Calu3 (cell line): ENCODE measurements around the gene LRRK1. TPM values are rescaled to one million over a fixed set of nuclear protein-coding genes. Genes with fewer than 3 reads are reported as not detected.

Experiments used
- BruUV-seq: library from RNA; stranded (reverse); fragments of 400-500 nt; replicated peaks from 2 replicates; lab custom pipeline; 2021; lab: Mats Ljungman, UMichigan
- CTCF ChIA-PET: fragments of 300-600 bp; sonication (Branson Sonifier 250); formaldehyde crosslinking; loops from one replicate; lab custom pipeline; 2022; ENCODE audit warnings: antibody characterized with exemption; lab: Charles Lee
- DNase-seq: peaks from one replicate; pipeline ENCODE4 v3.0.0; 2022
- H3K27ac Mint-ChIP-seq: one replicate; pipeline ENCODE4 v1.8.0; 2022; ENCODE audit warnings: mixed read lengths; ENCODE audit not compliant: unreplicated experiment
- H3K27me3 Mint-ChIP-seq: one replicate; pipeline ENCODE4 v1.8.0; 2022; ENCODE audit warnings: mixed read lengths; ENCODE audit not compliant: unreplicated experiment
- H3K36me3 Mint-ChIP-seq: one replicate; pipeline ENCODE4 v1.8.0; 2022; ENCODE audit warnings: mild to moderate bottlenecking, moderate library complexity, mixed read lengths; ENCODE audit not compliant: insufficient read depth, unreplicated experiment
- H3K4me1 Mint-ChIP-seq: one replicate; pipeline ENCODE4 v1.8.0; 2022; ENCODE audit warnings: mild to moderate bottlenecking, low read depth, mixed read lengths; ENCODE audit not compliant: unreplicated experiment
- H3K4me3 Mint-ChIP-seq: one replicate; pipeline ENCODE4 v1.8.0; 2022; ENCODE audit warnings: mild to moderate bottlenecking, low read depth, moderate library complexity, mixed read lengths; ENCODE audit not compliant: unreplicated experiment
- H3K9me3 Mint-ChIP-seq: one replicate; pipeline ENCODE4 v1.8.0; 2022; ENCODE audit warnings: low read depth, mixed read lengths; ENCODE audit not compliant: unreplicated experiment
- intact Hi-C: fragments of 100-400 bp; cut with micrococcal nuclease; formaldehyde crosslinking; loops from one replicate; pipeline ENCODE4 v1.10.0; 2022; ENCODE audit not compliant: unreplicated experiment
- total RNA-seq: library from RNA; stranded (reverse); gene quantifications from 2 replicates; pipeline ENCODE4 v1.2.3, GENCODE V29; 2022
- TF ChIP-seq, protein P1 (sequence below): fragments of 200-600 bp; IDR thresholded peaks from one replicate; pipeline ENCODE4 v1.8.0; 2022; ENCODE audit warnings: antibody characterized with exemption; ENCODE audit not compliant: unreplicated experiment

Gene LRRK1
- total RNA-seq, 1 experiment from 2014 or later, result 21.3 TPM

DNA sequence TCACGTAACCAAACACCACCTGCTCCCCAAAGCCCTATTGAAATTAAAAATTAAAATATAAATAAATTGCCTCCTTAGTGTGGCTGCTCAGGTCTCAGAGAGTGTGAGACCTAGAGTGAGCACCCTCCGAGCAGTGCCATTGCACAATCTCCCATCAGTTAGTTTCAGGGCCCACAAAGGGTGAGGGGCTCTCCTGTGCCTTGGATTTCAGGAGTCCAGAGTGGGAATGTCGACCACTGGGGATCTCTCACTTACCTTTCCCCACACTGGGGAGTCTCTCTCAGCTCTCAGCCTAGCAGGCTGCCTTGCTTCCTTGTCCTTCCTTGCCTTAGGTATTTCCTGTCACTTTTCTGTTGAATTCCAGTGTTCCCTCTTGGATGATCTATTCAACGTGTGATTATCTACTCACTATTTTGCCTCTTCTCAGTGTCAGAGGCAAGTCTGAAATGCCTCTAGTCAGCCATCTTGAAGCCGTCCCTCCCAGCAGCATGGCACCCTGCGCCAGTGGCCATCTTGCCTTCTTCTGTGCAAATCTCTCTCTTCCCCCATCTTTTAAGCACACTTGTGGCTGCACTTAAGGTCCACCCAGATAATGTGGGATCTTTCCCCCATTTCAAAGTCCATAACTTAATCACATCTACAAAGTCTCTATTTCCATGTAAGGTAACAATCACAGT lies 119.3 kb downstream of the LRRK1 start:
- Mint-ChIP-seq H3K4me1 (no peaks in the 10 kb centered on the region), H3K4me3 (no peak overlapping the region), H3K36me3 (no peaks in the 10 kb centered on the region), H3K27ac (no peak overlapping the region), H3K27me3 (no peaks in the 10 kb centered on the region), H3K9me3 (peaks cover 5% of the 10 kb centered on the region)
- intact Hi-C loops, result no loop called here
- BruUV-seq, result no TSS peak
- TF ChIP-seq, protein P1, sequence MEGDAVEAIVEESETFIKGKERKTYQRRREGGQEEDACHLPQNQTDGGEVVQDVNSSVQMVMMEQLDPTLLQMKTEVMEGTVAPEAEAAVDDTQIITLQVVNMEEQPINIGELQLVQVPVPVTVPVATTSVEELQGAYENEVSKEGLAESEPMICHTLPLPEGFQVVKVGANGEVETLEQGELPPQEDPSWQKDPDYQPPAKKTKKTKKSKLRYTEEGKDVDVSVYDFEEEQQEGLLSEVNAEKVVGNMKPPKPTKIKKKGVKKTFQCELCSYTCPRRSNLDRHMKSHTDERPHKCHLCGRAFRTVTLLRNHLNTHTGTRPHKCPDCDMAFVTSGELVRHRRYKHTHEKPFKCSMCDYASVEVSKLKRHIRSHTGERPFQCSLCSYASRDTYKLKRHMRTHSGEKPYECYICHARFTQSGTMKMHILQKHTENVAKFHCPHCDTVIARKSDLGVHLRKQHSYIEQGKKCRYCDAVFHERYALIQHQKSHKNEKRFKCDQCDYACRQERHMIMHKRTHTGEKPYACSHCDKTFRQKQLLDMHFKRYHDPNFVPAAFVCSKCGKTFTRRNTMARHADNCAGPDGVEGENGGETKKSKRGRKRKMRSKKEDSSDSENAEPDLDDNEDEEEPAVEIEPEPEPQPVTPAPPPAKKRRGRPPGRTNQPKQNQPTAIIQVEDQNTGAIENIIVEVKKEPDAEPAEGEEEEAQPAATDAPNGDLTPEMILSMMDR, result no peak
- no peak for DNase-seq
- CTCF ChIA-PET, result no interaction called here

DNA sequence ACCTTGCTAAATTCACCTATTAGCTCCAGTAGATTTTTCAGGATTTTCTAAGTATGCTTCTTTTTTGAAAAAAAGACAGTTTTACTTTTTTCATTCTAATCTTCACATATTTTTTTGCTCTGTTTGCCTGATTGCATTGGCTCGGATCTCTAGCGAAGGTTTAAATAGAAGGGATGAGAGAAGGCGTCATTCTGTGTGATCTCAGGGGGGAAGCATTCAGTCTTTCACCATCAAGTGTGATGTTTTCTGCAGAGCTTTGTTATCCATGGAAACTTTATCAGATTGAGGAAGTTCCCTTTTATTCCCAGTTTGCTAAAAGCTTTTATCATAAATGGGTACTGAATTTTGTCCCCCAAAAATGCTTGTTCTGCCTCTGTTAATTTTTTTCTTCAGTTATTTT lies 120.3 kb downstream of the LRRK1 start:
- no peak overlapping the region for H3K27ac Mint-ChIP-seq
- no peak overlapping the region for H3K4me3 Mint-ChIP-seq
- CTCF ChIA-PET, result no interaction called here
- TF ChIP-seq, protein P1, result no peak
- no peak for DNase-seq
- no TSS peak for BruUV-seq
- H3K36me3 Mint-ChIP-seq, result no peaks in the 10 kb centered on the region
- H3K9me3 Mint-ChIP-seq, result peaks cover 5% of the 10 kb centered on the region
- intact Hi-C loops, result no loop called here
- no peaks in the 10 kb centered on the region for H3K4me1 Mint-ChIP-seq
- H3K27me3 Mint-ChIP-seq, result no peaks in the 10 kb centered on the region

DNA sequence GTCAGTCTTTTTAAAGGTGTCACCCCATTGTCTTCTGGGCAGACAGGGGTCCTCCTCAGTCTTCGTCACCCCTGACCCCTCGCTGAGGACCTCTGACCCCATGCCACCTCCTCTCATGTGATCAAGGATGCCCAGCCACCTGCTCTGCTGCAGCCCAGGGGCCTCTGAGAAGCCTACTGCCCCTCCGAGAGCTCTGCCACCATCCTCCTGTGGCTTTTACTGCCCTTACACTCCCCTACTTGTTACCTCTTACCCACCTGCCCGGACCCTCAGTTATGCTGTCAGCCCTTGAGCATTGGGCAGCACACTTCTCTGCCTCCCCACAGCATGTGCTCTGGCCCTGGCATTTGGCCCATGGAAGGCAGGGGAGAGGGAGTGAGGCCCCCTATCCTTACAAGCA lies 123.2 kb downstream of the LRRK1 start:
- H3K4me3 Mint-ChIP-seq, result no peak overlapping the region
- no peaks in the 10 kb centered on the region for H3K9me3 Mint-ChIP-seq
- no peaks in the 10 kb centered on the region for H3K27me3 Mint-ChIP-seq
- H3K27ac Mint-ChIP-seq, result no peak overlapping the region
- peaks cover 2% of the 10 kb centered on the region for H3K36me3 Mint-ChIP-seq
- TF ChIP-seq, protein P1, result no peak
- no peaks in the 10 kb centered on the region for H3K4me1 Mint-ChIP-seq
- intact Hi-C loops, result no loop called here
- DNase-seq, result no peak
- CTCF ChIA-PET, result no interaction called here
- no TSS peak for BruUV-seq

DNA sequence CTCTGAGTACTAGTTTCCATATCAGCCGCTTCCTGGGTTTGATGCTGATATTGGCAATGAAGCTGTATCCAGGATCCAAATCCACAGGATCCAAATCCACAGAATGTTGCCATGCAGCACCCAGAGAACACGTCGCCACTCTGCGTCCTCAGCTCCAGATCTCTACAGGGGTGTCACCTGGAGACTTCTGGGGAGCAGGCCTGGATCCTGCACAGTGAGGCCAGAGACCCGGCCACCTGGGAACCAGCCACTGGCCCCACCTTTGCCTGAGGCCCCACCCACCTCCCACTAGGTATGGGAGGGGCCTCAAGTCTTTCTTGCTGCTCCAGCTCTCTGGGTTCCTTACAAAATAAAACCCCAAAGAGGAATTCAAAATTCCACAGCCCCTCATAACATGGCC lies 123.9 kb downstream of the LRRK1 start:
- no peaks in the 10 kb centered on the region for H3K27me3 Mint-ChIP-seq

More for the DNA sequence above, 123.9 kb downstream of the LRRK1 start:
- H3K4me1 Mint-ChIP-seq, result no peaks in the 10 kb centered on the region
- no peaks in the 10 kb centered on the region for H3K9me3 Mint-ChIP-seq
- no peak for DNase-seq
- TF ChIP-seq, protein P1, result no peak
- peaks cover 5% of the 10 kb centered on the region for H3K36me3 Mint-ChIP-seq
- no peak overlapping the region for H3K27ac Mint-ChIP-seq
- BruUV-seq, result no TSS peak
- no peak overlapping the region for H3K4me3 Mint-ChIP-seq
- intact Hi-C loops, result no loop called here
- CTCF ChIA-PET, result no interaction called here
